Tibial nerve (tissue), 4 donors: Measurements from ENCODE around the gene ITGAD.

Experiments used
- CTCF ChIP-seq, 5 experiments: fragments of 200-600 bp in 3 of 5; fragments of 450-650 bp in 2 of 5; sonication (generic) in 3 of 5; IDR thresholded peaks; one replicate each; pipeline ENCODE4 v1.5.1; 2016 to 2019; ENCODE audit warnings: antibody characterized with exemption in 5 of 5, mild to moderate bottlenecking in 3 of 5, moderate library complexity in 2 of 5
- EP300 ChIP-seq, 2 donors: sonication (generic); formaldehyde crosslinking; IDR thresholded peaks; one replicate each; pipeline ENCODE4 v1.6.1; 2017; ENCODE audit warnings: antibody characterized with exemption in 2 of 2, mild to moderate bottlenecking in 1 of 2
- POLR2A ChIP-seq, 2 donors: fragments of 450-650 bp; IDR thresholded peaks; one replicate each; pipeline ENCODE4 v1.6.1; 2017; ENCODE audit warnings: antibody characterized with exemption in 2 of 2, mild to moderate bottlenecking in 2 of 2, moderate library complexity in 2 of 2

- TF ChIP-seq CTCF (IDR thresholded peaks at IDR 0.05): no peak
- TF ChIP-seq POLR2A (IDR thresholded peaks at IDR 0.05): no peak
- TF ChIP-seq EP300 (IDR thresholded peaks at IDR 0.05): no peak
Observed at GRCh38 chr16:31471875-31472708, 79.0 kb downstream of the ITGAD start, which contains the start of gene TGFB1I1.
